Hematopoietic multipotent progenitor cell treated with erythropoietin and hydrocortisone succinate and interleukin-3 and kit ligand, for 6 days (in vitro differentiated cells): ENCODE measurements around the gene CCDC186.
A peak's percentile ranks its signal among the peaks of the same experiment; 100 is the strongest.

Source experiments
- DNase-seq: peaks from one replicate; pipeline ENCODE4 v3.0.0-alpha.2; 2015

Gene CCDC186

DNA sequence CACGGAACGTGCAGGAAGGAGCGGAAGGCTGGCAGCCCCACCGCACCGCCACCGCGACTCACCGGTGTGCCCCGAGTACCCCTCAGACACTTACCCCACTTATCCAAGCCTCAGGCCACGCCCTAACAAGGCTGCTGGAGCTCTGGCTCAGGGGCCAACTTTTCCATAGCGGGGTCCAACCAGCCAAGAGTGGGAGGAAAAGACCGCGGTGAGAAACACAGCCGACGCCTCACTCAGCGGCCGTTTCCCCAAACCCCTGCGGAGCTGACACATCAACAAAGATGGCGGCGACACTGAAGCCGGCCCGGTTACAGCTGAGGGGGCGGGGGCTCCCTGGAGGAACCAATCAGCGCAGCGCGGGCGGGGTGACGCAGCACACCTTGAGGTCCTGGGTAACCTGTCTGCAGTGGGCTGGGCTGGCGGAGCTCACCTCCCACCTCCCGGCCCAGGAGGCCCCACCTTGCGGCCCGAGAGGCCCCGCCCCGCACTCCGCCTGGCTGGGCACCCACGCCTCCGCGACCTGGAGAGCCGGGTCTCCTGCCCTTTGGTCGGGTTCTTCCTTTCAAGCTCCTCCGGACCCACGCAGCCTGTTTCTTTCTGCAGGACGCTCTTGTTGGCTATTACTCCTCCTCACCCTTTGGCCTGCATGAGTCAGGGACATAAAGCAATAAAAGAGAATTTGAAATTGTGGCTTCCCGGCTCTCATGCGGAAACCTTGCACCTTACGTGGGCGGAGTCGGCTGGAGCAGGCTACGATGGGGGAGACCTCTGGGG lies at the start of gene CCDC186:
Gene CCDC186, minus strand, starts transcription at position 283 of the 774 bp plus-strand sequence. CDS start 10,935 bp downstream, outside the sequence.
- DNase-seq, result peak; percentile 96

- no peak for DNase-seq
These were observed 49.1 kb upstream of the CCDC186 start for GRCh38 chr10:114223066-114223465.

- no peak for DNase-seq
These were observed 47.2 kb upstream of the CCDC186 start for GRCh38 chr10:114221235-114221634.

GRCh38 chr10:114220281-114220680 lies 46.3 kb upstream of the CCDC186 start:
- no peak for DNase-seq

DNA sequence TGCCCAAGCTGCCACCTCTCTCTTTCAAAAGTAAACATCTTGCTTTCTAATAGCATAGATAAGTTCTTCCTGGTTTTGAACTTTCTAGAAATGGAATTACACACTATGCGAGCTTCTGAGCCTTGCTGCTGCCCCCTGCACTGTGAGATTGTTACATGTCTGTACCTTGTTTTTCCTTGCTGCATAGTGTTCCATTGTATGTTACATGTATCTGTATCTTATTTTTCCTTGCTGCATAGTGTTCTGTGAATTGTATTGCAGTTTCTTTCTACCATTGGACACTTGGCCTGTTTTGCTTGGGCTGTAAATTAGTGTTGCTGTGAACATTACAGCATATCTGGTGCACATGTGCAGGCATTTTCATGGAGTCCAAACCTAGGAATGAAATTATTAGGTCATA lies 41.0 kb upstream of the CCDC186 start:
- DNase-seq, result no peak

GRCh38 chr10:114212153-114212552 lies 38.1 kb upstream of the CCDC186 start:
- DNase-seq, result no peak

DNA sequence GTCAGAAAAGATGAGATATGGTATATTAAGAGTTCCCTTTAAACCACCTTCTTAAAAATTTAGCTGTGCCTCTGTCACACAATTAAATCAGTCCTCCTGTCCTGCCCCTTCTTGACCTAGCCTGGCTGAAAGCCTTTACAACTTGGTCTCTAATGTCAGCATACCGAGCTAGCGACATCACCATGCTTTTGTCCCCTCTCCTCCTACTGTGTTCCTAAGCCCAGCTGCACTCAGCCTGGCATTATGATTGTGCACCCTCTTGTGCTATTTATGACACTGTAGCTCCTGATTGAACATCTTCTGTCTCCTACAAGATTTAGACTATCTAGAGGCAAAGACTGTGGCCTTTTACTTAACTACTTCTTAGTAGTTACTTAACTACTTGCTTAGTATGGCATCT lies 34.3 kb upstream of the CCDC186 start:
- no peak for DNase-seq

GRCh38 chr10:114207349-114207748 lies 33.3 kb upstream of the CCDC186 start:
- no peak for DNase-seq

DNA sequence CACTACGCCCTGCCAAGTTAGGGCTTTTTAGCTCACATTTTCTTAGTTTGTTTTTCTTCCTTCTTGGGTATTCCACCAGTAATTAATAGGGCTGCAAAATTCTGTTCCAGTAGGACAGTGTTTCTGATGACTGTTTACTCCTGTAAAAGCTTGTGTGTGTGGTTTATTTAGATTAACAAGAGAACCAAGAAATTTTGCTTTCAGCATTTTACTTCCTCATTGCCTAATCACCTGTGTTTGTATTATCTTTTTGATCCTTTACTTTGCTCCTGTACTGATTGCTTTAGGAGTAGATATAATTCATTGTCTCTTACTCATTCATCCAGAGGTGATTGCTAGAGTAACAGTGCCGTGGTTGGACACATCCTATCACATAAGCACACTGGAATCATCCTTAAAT lies 32.9 kb upstream of the CCDC186 start:
- no peak for DNase-seq

- no peak for DNase-seq
These were observed 28.8 kb upstream of the CCDC186 start for GRCh38 chr10:114202812-114203211.

DNA sequence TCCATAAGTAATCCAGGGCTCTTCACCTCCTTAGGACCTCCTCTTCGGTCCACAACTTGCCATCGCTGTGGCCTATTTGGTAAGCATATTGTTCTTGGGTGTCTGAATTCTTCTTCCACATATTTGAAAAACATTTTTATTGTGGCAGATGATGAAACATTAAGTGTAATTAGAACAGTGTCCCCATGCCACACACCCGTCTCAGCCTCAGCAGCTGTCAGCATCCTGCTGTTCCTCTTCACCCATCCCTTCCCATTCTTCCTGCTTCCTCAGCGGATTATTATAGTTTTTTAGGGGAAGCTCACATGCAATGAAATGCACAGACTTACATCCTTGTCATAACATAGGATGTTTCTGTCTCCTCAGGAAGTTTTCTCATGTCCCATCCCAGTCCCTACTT lies 25.2 kb upstream of the CCDC186 start:
- DNase-seq, result no peak

GRCh38 chr10:114195079-114195478 lies 21.1 kb upstream of the CCDC186 start:
- DNase-seq, result no peak

- DNase-seq, result no peak
These were observed 15.7 kb upstream of the CCDC186 start for GRCh38 chr10:114189700-114190099.

- no peak for DNase-seq
These were observed 14.9 kb upstream of the CCDC186 start for GRCh38 chr10:114188900-114189299.

DNA sequence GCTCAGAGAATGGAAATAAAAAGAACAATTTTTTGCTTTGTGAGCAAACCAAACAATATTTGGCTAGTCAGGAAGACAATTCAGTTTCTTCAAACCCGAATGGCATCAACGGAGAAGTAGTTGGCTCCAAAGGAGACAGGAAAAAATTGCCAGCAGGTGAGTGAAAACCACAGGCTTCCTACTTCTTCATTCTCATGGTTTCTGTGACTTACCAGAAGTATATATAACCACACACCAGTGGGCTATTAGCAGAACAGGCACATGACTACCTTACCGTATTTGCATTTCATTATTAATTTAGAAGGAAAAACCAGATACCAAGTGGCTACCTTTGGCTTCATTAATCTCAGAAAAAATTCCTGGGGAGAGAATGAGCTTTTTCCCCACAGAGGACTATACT lies 14.0 kb upstream of the CCDC186 start:
- DNase-seq, result no peak

DNA sequence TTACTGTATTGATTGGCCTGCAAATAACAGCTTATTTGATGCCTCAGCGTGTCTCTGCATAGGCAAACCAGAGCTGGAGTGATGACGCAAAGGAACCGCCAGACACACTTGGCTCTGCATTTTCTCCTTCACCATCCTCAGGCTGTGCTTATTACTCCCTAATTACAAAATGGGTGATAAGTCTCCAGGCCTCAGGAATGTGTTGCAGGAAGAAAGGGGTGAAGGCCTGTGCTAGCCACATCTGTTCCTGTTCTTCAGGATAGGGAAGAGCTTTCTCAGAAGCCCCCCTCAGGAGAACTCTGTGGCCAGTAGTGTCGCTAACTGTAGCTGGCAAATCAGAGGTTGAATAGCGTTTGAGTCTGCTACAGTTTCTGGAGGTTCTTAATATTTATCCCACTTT lies 10.3 kb upstream of the CCDC186 start:
- DNase-seq, result no peak

DNA sequence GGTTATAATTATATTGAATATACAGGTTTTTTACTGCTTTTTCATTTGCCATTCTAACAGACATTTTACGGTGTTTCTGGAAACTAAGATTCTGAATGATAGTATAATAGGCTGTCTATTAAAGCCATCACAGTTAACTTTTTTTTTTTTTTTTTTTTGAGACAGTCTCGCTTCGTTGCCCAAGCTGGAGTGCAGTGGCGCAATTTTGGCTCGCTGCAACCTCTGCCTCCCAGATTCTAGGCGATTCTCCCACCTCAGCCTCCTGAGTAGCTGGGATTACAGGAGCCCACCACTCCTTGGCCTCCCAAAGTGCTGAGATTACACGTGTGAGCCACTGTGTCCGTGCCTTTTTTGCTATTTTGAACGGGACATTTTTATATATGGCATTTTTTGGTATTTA lies 9.6 kb upstream of the CCDC186 start:
- DNase-seq, result no peak

DNA sequence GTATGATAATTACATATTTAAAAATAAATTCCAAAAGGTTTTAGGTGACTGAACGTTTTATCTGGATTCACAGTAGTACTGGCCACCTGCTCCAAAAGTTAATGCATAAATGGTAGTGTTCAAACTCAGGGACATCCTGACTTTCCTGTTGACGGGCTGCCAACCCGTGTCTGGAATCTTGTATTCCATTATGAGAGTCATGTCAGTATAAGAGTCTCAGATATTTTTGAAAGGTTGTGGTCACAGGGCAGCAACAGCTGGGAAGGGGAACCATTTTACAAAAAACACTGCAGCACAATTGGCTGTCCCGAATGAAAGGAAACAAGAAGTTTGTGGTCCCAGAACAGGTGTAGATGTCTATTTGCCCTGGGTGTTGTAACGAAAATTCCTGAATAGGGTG lies 8.0 kb upstream of the CCDC186 start:
- no peak for DNase-seq

DNA sequence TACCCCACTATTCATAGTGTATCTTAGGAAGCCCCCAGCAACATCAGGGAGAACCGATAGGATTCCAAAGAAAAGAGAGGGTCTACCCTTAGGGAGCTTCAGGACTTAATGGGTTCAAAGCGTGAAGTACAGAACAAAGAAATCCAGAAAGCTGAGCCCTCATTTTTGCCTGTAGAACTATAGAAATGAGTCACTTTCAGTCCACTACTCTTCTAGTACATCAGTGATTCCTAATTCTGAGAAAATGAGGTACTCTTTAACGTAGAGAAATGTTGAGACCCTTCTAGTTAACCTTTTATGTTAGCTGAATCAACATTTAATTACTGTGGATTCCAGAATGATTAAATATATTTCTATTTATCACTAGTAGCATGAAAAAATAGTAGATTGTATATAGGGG lies 6.9 kb upstream of the CCDC186 start:
- no peak for DNase-seq

GRCh38 chr10:114179747-114180146 lies 5.7 kb upstream of the CCDC186 start:
- DNase-seq, result no peak

DNA sequence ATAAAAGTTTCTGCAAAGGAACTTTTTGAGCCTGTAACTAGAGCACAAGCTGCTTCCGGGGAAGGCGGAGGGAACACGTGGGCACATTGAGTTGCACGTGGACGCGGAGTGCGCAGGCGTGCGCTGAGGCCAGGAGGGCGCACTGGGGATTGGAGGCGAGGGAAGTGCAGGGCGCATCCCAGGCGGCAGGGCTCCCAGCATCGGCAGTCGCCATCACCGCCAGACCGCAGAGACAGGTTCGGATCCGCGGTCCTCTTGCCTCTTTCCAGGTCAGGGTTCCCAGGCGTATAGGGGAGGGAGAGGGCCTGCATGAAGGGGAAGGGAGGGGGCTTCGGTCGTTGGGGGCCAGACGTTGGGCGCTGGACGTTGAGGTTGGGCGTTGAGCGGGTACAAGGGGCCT lies 5.1 kb upstream of the CCDC186 start, which contains the start of gene TDRD1:
Gene TDRD1, plus strand, starts transcription at position 206 of the 400 bp plus-strand sequence. CDS start 8,479 bp downstream, outside the sequence.
- no peak for DNase-seq

DNA sequence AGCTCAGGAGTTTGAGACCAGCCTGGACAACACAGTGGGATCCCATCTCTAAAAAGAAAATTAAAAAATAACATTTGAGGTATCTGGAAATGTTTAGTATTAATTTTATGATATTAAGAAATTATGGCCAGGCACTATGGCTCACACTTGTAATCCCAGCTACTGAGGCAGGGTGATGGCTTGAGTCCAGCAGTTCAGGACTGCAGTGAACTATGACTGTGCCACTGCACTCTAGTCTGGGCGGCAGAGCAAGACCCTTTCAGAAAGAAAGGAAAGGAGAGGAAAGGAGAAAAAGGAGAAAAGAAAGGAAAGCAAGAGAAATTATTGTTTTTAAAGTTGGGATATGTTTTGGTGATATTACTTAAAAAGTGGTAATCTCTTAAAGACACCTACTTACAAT lies 2.5 kb upstream of the CCDC186 start:
- DNase-seq, result no peak

DNA sequence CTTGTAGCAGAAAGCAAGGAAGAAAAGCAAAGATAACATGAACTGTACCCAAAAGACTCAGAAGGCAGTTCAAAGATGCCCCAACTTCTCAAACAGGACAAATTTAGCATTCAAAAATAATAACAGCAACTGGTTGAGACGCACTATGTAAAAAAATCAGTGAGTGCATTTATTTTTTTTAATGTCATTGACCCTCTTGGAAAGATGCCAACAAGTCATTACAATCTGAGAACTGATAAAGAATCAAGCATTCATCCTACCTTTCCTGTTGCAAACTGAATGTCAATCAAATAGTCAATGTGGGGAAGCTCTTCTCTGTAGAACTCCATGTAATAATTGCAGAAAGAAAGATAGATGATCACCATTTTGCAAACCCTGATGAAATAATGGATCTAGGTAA lies 1.7 kb upstream of the CCDC186 start:
- peak; percentile 12 for DNase-seq

GRCh38 chr10:114174695-114175188 lies 739 bp upstream of the CCDC186 start:
- DNase-seq, result peak; percentile 58

DNA sequence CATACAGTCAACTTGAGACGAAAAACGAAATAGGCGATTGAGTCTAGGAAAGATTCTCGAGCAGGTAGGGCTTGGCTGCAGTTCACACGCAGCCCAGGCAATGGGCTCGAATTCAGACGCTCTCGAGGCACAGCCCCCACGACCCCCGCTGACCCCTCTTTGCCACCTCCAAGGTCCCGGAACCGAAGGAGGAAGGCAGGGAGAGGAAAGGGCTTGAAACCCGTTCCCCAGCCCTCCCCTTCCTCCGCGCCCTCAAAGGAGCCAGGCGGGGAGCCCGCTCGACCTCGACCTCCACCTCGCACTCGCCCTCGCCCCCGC lies 441 bp downstream of the CCDC186 start:
- peak; percentile 11 for DNase-seq
